Liver (tissue), 3 donors: Measurements from ENCODE around the gene SEPTIN1.

Experiments used
- ATF3 ChIP-seq: IDR thresholded peaks from 2 replicates; pipeline ENCODE4 v1.6.1; 2016; ENCODE audit warnings: antibody characterized with exemption
- CTCF ChIP-seq: fragments of 150-350 bp; IDR thresholded peaks from 2 replicates; pipeline ENCODE4 v1.5.1; 2017; ENCODE audit warnings: improper control_type of control experiment, low read depth, low read length; ENCODE audit not compliant: missing input control
- JUND ChIP-seq, 2 donors: IDR thresholded peaks; 2 replicates each; pipeline ENCODE4 v1.6.1; 2016; ENCODE audit warnings: antibody characterized with exemption in 2 of 2
- MAX ChIP-seq: IDR thresholded peaks from 2 replicates; pipeline ENCODE4 v1.6.1; 2016; ENCODE audit warnings: antibody characterized with exemption
- RAD21 ChIP-seq, 2 donors: IDR thresholded peaks; 2 replicates each; pipeline ENCODE4 v1.6.1; 2016; ENCODE audit warnings: antibody characterized with exemption in 2 of 2, mild to moderate bottlenecking in 2 of 2
- RXRA ChIP-seq, 2 donors: IDR thresholded peaks; 2 replicates each; pipeline ENCODE4 v1.6.1; 2017 to 2018; ENCODE audit warnings: antibody characterized with exemption in 2 of 2, mild to moderate bottlenecking in 1 of 2
- SP1 ChIP-seq: IDR thresholded peaks from 2 replicates; pipeline ENCODE4 v1.6.1; 2018; ENCODE audit warnings: antibody characterized with exemption, mild to moderate bottlenecking
- donor health status: healthy.
- donor health status: healthy.

- TF ChIP-seq CTCF = peak; percentile 96
- TF ChIP-seq SP1 = no peak
- TF ChIP-seq RXRA (IDR thresholded peaks at IDR 0.05) = peak; percentile 32 to 56
- no peak for TF ChIP-seq ATF3
- no peak for TF ChIP-seq MAX
- TF ChIP-seq JUND (IDR thresholded peaks at IDR 0.05) = no peak
- peak; percentile 97 for TF ChIP-seq RAD21 (IDR thresholded peaks at IDR 0.05)
Observed at GRCh38 chr16:30409125-30410060, 27.0 kb upstream of the SEPTIN1 start.
